PC-9 (cell line): ENCODE data around the gene SP1.

Source experiments
- CTCF ChIP-seq: fragments of 200-600 bp; sonication (generic); conservative IDR thresholded peaks from 2 replicates; pipeline ENCODE4 v1.6.1; 2017; ENCODE audit warnings: mixed run types, antibody characterized with exemption, mild to moderate bottlenecking, moderate library complexity
- EZH2 ChIP-seq: fragments of 200-600 bp; sonication (generic); IDR thresholded peaks from 2 replicates; pipeline ENCODE4 v1.8.0; 2017; ENCODE audit warnings: antibody characterized with exemption, low read depth

GRCh38 chr12:53338916-53339315 is 41.1 kb upstream of the SP1 start:
- TF ChIP-seq CTCF (no peak), EZH2 (no peak)
